ENCODE data around the gene ALDH3B2. TPM values are rescaled to one million over a fixed set of nuclear protein-coding genes. Genes with fewer than 3 reads are reported as not detected.
"Not testable (repeated sequence)": the region's sequence is repeated elsewhere in the genome, so short reads cannot be mapped to it uniquely, and the experiment has no call there.

ALDH3B2 gene
- total and polyA plus RNA-seq, 2 donors from 2014 or later: 1.6 to 2.1 TPM

DNA sequence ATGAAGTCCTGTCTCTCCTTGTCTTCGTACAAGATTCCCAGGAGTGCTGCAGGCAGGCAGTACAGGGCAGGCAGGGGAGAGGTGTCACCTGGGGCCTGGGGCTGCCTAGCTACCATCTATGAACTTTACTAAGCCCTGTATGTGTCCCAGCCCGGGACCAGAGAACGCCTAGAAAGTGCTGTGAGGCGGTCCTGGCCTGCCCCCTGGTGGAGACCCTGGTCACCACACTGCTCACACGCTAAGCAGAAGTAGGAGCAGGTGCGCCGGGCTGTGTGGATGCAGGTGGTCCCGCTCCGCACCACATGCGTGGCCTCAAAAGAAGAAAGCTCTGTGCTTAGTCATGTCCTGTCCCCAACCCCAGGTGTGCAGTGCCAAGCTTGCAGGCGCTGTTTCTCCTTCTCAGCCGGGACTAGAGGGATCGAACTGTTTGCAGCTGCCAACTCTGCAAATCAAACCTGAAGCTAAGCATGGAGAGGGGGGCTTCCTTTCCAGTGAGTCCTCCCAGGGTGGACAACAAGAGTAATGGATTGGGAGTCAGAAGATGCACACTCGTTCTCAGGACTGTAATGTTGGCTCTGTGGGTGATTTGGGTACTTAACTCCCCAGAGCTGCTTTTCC lies 39.6 kb upstream of the ALDH3B2 start:
- intact Hi-C loops (cut with DNase I); DNase-seq: not testable (repeated sequence)
- TF ChIP-seq, protein P1, sequence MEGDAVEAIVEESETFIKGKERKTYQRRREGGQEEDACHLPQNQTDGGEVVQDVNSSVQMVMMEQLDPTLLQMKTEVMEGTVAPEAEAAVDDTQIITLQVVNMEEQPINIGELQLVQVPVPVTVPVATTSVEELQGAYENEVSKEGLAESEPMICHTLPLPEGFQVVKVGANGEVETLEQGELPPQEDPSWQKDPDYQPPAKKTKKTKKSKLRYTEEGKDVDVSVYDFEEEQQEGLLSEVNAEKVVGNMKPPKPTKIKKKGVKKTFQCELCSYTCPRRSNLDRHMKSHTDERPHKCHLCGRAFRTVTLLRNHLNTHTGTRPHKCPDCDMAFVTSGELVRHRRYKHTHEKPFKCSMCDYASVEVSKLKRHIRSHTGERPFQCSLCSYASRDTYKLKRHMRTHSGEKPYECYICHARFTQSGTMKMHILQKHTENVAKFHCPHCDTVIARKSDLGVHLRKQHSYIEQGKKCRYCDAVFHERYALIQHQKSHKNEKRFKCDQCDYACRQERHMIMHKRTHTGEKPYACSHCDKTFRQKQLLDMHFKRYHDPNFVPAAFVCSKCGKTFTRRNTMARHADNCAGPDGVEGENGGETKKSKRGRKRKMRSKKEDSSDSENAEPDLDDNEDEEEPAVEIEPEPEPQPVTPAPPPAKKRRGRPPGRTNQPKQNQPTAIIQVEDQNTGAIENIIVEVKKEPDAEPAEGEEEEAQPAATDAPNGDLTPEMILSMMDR (IDR thresholded peaks at IDR 0.05; ENCODE audit: borderline replicate concordance, extremely low read depth, insufficient read depth): peak; percentile 12

DNA sequence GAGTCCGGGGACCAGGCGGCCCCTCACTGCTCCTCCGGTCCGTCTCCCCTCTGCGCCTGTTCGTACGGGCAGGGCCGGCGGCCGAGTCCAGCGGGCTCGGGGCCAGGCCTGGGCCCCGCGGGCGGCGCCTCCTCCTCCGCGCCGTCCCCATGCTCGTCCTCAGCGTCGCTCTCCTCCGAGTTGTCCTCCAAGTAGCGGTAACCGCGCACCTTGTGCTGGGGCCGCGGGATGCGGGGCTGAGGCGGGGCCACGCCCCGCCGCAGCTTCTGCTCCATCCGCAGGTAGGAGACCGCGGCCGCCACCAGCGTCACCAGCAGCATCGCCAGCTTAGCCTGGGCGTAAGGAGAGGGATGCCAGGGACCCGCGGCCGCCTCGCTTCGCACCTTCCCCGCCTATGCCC lies 37.3 kb upstream of the ALDH3B2 start:
- H3K27me3 ChIP-seq (ENCODE audit: control insufficient read depth, insufficient read depth, low read length); H3K9me3 ChIP-seq (ENCODE audit: control insufficient read depth in 2 of 3, insufficient read depth in 1 of 3, low read length in 3 of 3); DNase-seq; H3K4me1 ChIP-seq (ENCODE audit: control insufficient read depth in 2 of 3, insufficient read depth in 2 of 3, low read depth in 1 of 3, low read length in 3 of 3); H3K36me3 ChIP-seq (ENCODE audit: control insufficient read depth in 2 of 3, insufficient read depth in 3 of 3, low read length in 3 of 3); H3K4me3 ChIP-seq (ENCODE audit: low read length in 3 of 3); H3K9ac ChIP-seq (ENCODE audit: low read length in 3 of 3); FAIRE-seq; H3K27ac ChIP-seq (ENCODE audit: low read depth in 2 of 2, low read length in 2 of 2); intact Hi-C loops (cut with DNase I): not testable (repeated sequence)

More for the DNA sequence above, 39.6 kb upstream of the ALDH3B2 start:
- not testable (repeated sequence) for H3K4me3 ChIP-seq (ENCODE audit: low read length in 3 of 3); H3K27ac ChIP-seq (ENCODE audit: low read depth in 2 of 2, low read length in 2 of 2); H3K9ac ChIP-seq (ENCODE audit: low read length in 3 of 3); H3K27me3 ChIP-seq (ENCODE audit: control insufficient read depth, insufficient read depth, low read length); FAIRE-seq; H3K4me1 ChIP-seq (ENCODE audit: control insufficient read depth in 2 of 3, insufficient read depth in 2 of 3, low read depth in 1 of 3, low read length in 3 of 3); H3K9me3 ChIP-seq (ENCODE audit: control insufficient read depth in 2 of 3, insufficient read depth in 1 of 3, low read length in 3 of 3); H3K36me3 ChIP-seq (ENCODE audit: control insufficient read depth in 2 of 3, insufficient read depth in 3 of 3, low read length in 3 of 3)

DNA sequence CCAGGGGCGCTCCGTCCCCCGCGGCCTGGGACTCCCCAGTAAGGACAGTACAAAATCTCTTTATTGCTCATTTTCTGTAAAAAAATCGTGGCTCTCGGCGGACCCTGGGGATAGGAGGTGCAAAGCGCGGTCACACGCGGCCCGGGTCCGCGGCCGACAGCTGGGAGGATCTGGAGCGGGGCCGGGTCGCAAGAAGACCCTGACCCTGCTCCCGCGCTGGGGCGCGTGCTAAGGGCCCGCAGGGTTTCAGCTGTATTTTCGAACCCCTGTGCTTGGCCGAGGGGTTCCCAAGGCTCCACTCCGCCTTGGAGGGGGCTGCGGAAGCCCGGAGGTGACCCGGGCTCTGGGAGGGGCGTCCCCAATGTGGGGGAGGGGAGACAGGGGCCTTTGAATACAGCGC lies 36.8 kb upstream of the ALDH3B2 start:
- H3K4me3 ChIP-seq (ENCODE audit: low read length in 3 of 3); H3K9me3 ChIP-seq (ENCODE audit: control insufficient read depth in 2 of 3, insufficient read depth in 1 of 3, low read length in 3 of 3); H3K36me3 ChIP-seq (ENCODE audit: control insufficient read depth in 2 of 3, insufficient read depth in 3 of 3, low read length in 3 of 3); H3K9ac ChIP-seq (ENCODE audit: low read length in 3 of 3); FAIRE-seq; H3K4me1 ChIP-seq (ENCODE audit: control insufficient read depth in 2 of 3, insufficient read depth in 2 of 3, low read depth in 1 of 3, low read length in 3 of 3); H3K27ac ChIP-seq (ENCODE audit: low read depth in 2 of 2, low read length in 2 of 2); intact Hi-C loops (cut with DNase I); DNase-seq; H3K27me3 ChIP-seq (ENCODE audit: control insufficient read depth, insufficient read depth, low read length): not testable (repeated sequence)

- DNase-seq; intact Hi-C loops (cut with DNase I); H3K27me3 ChIP-seq (ENCODE audit: control insufficient read depth, insufficient read depth, low read length); H3K4me3 ChIP-seq (ENCODE audit: low read length in 3 of 3); H3K9me3 ChIP-seq (ENCODE audit: control insufficient read depth in 2 of 3, insufficient read depth in 1 of 3, low read length in 3 of 3); H3K27ac ChIP-seq (ENCODE audit: low read depth in 2 of 2, low read length in 2 of 2); FAIRE-seq; H3K9ac ChIP-seq (ENCODE audit: low read length in 3 of 3); H3K36me3 ChIP-seq (ENCODE audit: control insufficient read depth in 2 of 3, insufficient read depth in 3 of 3, low read length in 3 of 3); H3K4me1 ChIP-seq (ENCODE audit: control insufficient read depth in 2 of 3, insufficient read depth in 2 of 3, low read depth in 1 of 3, low read length in 3 of 3): not testable (repeated sequence)
These were observed 35.4 kb upstream of the ALDH3B2 start for GRCh38 chr11:67709806-67710205.

DNA sequence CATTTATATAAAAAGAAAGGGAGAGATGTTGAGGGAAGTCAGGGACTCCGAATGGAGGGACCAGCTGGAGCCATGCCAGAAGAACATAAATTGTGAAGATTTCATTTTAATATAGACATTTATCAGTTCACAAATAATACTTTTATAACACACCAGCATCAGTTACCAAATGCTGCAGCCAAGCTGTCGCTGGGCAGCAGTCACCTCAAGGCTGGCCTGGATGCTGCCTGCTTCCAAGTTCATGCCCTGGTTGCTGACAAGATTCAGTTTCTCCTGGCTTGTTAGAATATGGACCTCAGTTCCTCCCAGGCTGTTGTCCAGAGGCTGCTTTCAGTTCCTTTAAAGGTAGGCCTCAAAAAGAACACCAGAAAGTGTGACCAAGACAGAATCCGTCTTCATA lies 30.8 kb upstream of the ALDH3B2 start:
- no peak for DNase-seq
- H3K9ac ChIP-seq (ENCODE audit: low read length in 3 of 3): no peak overlapping the region
- no peak overlapping the region for H3K4me3 ChIP-seq (ENCODE audit: low read length in 3 of 3)
- intact Hi-C loops (cut with DNase I): no loop called here
- H3K27ac ChIP-seq (ENCODE audit: low read depth in 2 of 2, low read length in 2 of 2): no peak overlapping the region
- no peaks in the 10 kb centered on the region for H3K27me3 ChIP-seq (ENCODE audit: control insufficient read depth, insufficient read depth, low read length)
- no peaks in the 10 kb centered on the region for H3K9me3 ChIP-seq (ENCODE audit: control insufficient read depth in 2 of 3, insufficient read depth in 1 of 3, low read length in 3 of 3)
- TF ChIP-seq, protein P1 (IDR thresholded peaks at IDR 0.05; ENCODE audit: borderline replicate concordance, extremely low read depth, insufficient read depth): no peak
- no peaks in the 10 kb centered on the region for H3K4me1 ChIP-seq (ENCODE audit: control insufficient read depth in 2 of 3, insufficient read depth in 2 of 3, low read depth in 1 of 3, low read length in 3 of 3)
- no peaks in the 10 kb centered on the region for H3K36me3 ChIP-seq (ENCODE audit: control insufficient read depth in 2 of 3, insufficient read depth in 3 of 3, low read length in 3 of 3)
- FAIRE-seq: no peak

Measured in kidney (tissue), 14 donors.